ENCODE measurements around the gene EXD2.
"Not testable (repeated sequence)": the region's sequence is repeated elsewhere in the genome, so short reads cannot be mapped to it uniquely, and the experiment has no call there.

Gene EXD2

DNA sequence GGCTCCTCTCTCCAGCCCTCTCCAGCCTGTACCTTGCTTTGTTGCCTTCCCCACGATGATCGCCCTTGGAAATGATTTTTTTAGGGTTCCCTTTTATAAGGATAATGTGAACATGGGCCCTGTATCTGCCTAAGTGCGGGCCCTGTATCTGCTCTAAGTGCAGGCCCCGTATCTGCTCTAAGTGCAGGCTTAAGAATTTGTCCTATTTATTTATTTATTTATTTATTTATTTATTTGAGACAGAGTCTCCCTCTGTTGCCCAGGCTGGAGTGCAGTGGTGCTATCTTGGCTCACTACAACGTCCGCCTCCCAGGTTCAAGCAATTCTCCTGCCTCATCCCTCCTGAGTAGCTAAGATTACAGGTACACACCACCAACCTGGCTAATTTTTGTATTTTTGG, 91.2 kb downstream of the EXD2 start:
- no peak for DNase-seq

DNA sequence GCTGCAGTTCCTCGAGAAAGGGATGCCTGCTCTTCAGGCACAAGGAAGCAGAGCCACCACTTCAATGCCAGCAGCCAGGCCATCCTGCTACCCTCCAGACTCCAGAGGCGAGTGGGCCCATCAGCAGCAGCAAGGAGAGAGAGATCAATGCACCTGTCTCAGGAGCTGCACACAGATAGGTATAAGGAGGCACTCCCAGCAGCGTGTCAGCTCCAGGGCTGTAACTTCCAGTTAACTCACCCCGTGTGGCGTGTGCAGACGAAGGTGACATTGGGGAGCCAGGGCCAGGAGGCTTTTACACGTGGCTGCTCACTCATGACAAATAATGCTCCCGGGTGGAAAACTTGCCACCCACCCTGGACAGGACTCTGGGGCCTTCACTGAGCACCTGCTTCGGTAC, 92.9 kb downstream of the EXD2 start:
- no peak for DNase-seq

DNA sequence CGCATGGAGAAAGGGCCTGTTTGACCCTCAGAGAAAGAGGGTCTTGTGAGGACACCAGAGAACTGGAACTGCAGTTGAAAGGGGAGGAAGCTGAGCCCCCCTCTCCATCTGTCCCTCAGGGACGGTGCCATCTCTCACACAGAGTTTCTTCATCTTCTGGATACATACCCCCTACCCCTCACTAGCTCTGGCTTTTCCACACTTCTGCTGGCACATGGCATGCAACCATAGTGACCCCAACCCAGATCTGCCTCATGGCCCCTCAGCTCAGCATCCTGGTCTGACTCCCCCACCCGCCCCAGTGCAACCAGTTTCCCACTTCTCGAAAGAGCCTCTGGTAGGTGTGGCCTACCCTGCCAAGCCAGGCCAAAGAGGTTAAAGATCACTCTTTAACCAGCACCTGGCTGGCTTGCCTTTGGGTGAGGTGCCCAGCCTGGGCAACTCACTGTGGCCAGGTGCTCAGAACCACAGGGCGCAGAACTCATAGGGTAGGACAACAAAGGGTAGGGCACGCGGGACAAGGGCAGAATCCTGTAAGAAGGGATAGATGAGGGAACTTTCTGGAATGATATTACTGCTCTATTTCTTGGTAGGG, 94.5 kb downstream of the EXD2 start:
- DNase-seq: no peak

DNA sequence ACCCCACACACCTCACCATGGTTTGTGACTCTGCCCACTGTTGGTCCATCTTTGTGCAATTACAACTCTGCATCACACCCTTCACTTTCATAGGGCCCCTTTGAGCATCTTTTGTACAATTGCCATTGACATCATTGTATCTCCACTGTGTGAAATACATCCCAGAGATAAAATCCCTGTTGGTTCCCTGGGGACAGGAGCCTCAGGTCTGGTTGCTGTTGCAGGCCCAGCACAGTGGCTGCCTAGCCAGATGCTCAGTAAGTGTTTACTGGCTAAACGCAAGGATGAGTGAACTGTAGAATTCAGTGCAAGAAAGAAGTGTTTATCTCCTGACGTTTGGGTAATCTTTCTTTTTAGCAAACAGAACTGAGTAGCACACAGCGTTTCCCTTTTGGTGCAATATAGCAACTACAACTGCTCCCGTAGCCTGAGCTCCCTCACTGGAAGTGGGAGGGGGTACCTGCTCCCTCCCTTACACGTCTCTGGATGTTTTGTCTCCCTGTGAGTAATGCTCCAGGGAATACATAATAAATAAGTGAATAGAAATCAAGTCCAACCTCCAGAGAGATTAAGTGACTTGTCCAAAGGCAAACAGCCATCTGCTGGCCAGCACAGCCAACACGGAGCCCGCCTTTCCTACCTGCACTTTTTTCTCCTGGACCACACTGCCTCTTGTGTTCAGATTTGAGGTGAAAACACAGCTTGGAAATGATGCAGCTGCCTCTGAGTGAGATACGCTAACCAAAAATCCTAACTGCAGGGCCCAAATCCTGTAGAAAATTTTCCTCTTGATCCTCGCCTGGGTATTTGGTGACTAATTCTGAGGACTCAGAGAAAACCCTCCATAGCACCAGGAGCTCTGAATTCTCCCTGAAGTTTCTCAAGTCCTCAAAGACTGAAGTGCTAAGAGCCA, 96.1 kb downstream of the EXD2 start:
- no peak for DNase-seq

DNA sequence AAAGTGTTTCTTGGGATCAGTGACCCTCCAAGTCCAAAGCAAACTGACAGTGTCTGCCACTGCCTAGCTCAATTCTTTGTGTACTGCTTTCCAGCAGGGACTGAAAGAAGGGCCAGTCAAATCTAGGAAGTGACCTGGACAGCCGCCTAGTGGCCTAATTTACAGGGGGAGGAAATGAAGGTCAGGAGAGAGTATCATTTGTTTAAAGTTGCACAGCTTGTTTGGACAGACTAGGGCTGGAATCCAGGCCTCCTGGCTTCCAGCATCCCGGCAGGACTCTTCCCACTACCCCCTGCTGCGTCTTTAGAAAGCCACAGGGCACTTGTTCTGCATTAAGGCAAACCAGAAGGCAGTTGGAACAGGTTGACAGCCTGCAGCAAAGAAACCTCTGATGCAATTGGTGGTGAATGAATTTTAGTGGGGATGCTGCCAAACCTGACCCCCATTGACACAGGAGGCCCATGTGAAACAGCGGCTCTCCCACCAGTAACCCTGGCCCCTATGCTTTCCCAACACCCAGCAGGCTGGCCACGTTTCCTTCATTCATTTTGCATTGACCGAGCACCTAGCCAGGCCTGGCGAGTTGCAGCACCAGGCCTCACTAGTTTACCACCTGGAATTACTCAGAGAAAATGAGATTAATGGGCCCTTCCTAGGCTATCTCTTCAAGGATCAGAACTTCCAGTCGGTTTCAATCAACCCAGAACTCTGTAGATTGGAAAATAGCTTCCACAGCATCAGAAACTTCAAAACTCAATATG, 96.9 kb downstream of the EXD2 start:
- no peak for DNase-seq

DNA sequence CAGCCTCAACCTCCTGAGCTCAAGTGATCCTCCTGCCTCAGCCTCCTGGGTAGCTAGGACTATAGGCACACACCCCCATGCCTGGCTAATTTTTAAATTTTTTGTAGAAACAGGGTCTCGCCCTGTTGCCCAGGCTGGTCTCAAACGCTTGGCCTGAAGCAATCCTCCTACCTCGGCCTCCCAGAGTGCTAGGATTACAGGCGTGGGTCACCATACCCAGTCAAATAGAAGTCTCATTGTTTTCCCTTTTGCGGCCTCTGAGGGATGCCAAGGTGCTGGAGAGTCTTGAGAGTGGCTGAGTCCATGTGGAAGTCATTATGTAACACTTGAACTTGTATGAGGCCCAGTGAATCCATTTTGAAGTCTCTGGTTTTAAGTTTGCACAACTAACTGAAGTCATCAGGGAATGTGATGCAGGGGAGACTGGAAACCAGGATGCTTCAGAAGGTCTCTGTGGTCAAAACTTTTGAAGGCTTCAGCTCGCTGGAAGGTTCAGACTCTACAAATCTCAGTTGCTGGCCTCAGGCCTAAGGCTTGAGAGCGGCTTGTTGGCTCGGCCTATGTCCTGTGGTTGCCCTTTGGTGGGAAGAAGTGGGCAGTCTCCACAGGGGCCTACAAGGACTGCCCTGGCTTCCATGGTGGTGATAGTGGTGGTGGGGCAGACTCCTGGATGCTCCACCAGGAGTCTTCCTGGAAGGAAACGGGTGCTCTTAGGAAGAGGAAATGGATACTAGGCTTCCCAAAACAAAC, 97.8 kb downstream of the EXD2 start:
- no peak for DNase-seq

DNA sequence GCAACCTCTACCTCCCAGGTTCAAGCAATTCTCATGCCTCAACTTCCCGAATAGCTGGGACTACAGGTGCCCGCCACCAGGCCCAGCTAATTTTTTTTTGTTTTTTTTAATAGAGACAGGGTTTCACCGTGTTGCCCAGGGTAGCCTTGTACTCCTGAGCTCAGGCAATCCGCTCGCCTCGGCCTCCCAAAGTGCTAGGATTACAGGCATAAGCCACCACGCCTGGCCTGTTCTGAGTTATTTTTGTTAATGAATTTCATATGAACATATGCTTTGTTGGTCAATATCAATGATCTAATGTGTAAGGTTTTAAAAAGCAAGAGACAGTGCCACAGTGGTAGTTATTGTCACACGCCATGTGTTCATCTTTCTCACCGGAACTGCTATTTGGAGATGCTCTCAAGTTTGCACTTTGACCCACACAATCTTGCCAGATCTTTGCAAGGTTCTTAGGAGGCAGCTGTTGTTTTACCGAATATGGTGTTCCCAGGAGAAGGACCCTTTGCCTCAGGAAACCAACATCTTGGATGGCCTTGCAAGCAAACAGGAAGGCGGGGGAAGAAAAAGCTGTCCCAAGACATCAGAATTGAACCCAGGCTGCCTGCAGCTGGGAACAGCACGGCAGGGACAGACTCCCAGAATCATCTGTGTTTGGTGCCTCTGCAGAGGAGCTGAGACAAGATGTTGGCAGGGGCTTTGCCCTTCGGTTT, 98.7 kb downstream of the EXD2 start:
- DNase-seq: no peak

DNA sequence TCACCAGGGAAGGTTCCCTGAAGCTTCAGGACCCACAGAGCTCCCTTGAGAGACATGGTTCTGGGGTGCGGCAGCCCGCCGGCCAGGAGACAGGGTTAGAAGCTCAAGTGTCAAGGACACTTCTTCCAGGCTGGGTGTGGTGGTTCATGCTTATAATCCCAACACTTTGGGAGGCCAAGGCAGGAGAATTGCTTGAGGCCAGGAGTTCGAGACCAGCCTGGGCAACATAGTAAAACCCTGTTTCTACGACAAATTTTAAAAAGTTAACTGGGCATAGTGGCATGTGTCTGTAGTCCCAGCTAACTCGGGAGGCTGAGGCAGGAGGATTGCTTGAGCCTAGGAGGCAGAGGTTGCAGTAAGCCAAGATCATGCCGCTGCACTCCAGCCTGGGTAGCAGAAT, 99.6 kb downstream of the EXD2 start:
- DNase-seq: not testable (repeated sequence)

DNA sequence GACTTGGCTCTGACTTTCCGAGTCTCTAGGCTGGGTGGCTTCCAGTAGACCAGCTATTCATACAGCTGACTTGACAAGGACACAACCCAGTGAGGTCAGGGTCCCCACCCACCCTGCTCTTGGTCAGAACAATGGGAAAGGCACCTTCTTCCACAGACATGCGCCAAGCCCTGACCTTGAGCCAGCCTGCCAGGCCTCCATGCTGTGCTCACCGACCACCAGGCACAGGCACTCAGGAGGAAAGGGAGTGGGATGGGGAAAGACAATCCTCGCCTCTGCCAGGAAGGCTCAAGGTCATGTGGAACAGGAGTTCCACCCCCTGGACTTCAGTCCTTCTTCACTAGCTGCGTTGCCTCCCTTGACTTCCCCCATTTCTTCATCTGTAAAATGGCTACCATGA, 100.1 kb downstream of the EXD2 start:
- no peak for DNase-seq

DNA sequence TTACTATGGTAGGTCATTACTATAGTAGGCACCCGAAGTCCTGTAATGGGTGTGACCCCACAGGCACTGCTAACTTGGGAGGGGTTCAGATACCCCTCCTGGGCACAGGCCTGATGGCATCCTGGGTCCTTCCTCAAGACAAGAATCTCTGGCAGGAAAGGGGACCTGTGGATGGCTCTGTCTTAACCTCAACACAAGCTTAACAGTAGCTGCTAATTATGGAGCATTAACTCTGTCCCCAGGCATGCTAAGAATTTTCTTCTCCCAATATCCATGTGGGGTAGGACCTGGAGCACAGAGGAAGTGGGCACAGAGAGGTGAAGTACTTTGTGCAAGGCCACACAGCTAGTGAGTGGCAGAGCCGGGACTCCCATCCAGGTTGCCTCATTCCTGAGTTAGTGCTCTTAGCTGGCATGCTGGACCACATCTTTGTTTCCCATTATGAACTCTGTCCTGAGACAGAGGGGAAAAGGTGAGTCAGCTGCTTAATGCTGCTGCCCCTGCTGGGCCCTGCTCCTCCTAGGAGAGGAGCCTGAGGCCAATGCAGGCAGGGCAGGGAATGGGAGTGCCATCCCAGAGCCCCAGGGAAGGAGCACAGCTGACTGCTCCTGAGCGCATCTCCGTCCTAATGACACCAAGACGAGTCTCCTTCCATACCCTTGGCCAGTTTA, 100.7 kb downstream of the EXD2 start:
- no peak for DNase-seq
